ENCODE data around the gene LRGUK. TPM values are rescaled to one million over a fixed set of nuclear protein-coding genes. Genes with fewer than 3 reads are reported as not detected.

LRGUK gene
- total RNA-seq, 4 donors from 2014 or later, result 0.07 to 1.0 (median 0.63) TPM

DNA sequence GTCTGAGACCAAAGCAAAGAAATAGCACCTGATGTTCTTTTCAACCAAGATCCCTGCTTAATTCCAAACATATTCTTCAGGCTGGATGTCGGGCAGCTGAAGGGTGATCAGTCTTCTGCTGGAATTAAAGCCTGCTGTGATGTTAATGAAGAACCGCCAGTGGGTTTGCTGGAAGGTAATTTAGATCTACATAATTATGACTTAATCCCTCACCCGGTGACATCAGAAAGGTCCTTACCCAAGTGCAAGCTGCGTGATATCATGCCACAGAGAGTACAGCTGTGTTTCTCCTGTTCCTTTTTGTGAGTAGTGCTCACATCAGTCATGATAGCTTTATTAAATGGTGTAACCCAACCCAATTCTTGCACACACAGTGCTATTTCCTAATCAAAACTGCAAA, 29.1 kb upstream of the LRGUK start:
- H3K36me3 ChIP-seq, result no peaks in the 10 kb centered on the region
- H3K27me3 ChIP-seq, result no peaks in the 10 kb centered on the region
- no peaks in the 10 kb centered on the region for H3K9me3 ChIP-seq
- ATAC-seq, result no peak
- H3K4me3 ChIP-seq, result no peak overlapping the region
- no peak overlapping the region for H3K27ac ChIP-seq
- no peak for TF ChIP-seq POLR2AphosphoS5 (IDR thresholded peaks at IDR 0.05)
- no peak for TF ChIP-seq EP300 (IDR thresholded peaks at IDR 0.05)
- TF ChIP-seq, protein P1, sequence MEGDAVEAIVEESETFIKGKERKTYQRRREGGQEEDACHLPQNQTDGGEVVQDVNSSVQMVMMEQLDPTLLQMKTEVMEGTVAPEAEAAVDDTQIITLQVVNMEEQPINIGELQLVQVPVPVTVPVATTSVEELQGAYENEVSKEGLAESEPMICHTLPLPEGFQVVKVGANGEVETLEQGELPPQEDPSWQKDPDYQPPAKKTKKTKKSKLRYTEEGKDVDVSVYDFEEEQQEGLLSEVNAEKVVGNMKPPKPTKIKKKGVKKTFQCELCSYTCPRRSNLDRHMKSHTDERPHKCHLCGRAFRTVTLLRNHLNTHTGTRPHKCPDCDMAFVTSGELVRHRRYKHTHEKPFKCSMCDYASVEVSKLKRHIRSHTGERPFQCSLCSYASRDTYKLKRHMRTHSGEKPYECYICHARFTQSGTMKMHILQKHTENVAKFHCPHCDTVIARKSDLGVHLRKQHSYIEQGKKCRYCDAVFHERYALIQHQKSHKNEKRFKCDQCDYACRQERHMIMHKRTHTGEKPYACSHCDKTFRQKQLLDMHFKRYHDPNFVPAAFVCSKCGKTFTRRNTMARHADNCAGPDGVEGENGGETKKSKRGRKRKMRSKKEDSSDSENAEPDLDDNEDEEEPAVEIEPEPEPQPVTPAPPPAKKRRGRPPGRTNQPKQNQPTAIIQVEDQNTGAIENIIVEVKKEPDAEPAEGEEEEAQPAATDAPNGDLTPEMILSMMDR (IDR thresholded peaks at IDR 0.05), result no peak
- no peak for TF ChIP-seq POLR2A (IDR thresholded peaks at IDR 0.05)
- no peaks in the 10 kb centered on the region for H3K4me1 ChIP-seq
- 63 to 70% methylated on average over 3 to 4 of the region's 4 CpGs for WGBS, 2 donors (ENCODE audit: low coverage in 1 of 2)

DNA sequence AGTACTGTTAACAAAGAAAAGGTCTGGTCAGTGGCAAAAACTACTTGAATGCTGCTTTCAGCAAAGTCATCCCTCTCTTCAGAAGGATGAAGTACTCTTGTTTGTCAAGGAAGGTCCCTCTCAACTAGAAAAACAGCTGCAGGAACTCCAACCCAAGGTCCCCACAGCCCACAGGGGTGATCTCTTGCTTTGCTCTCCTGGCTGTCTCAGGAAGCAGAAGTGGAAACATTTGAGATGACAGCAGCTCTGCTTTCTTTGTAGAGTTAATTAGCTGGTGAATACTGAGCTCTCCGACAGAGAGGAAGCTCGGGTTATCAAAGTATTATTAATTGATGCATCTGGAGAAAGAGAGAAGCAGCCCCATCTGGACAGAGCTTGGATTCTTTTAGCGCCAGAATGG, 25.4 kb upstream of the LRGUK start:
- Histone ChIP-seq H3K27ac (no peak overlapping the region), H3K27me3 (no peaks in the 10 kb centered on the region), H3K4me1 (no peaks in the 10 kb centered on the region), H3K4me3 (no peak overlapping the region), H3K9me3 (no peaks in the 10 kb centered on the region), H3K36me3 (no peaks in the 10 kb centered on the region)
- TF ChIP-seq POLR2A (IDR thresholded peaks at IDR 0.05) (no peak), POLR2AphosphoS5 (IDR thresholded peaks at IDR 0.05) (no peak), EP300 (IDR thresholded peaks at IDR 0.05) (no peak)
- TF ChIP-seq, protein P1 (IDR thresholded peaks at IDR 0.05), result no peak
- 20% methylated on average over 1 of the region's 3 CpGs; no CpG with 5 or more reads in 1 of the 2 donors for WGBS, 2 donors (ENCODE audit: low coverage in 1 of 2)
- no peak for ATAC-seq

DNA sequence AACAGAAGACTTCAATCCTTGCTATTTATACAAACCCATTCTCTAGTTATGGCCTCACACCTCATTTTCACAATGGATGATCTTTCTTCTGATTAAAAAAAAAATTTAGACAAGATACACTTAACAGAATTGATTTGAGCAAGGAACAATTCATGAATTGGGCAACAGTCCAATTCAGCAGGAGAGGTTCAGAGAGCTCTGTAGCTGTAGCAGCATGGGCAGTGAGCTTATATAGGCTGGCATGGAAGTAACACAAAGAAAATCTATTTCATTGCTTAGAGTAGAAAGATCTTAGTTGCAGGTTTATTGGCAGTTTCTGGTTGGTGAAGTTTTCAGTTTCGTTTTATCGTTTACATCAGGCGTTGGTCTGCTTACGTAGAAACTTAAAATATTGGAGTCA, 23.0 kb upstream of the LRGUK start:
- Histone ChIP-seq H3K4me1 (no peaks in the 10 kb centered on the region), H3K27me3 (no peaks in the 10 kb centered on the region), H3K9me3 (no peaks in the 10 kb centered on the region), H3K27ac (no peak overlapping the region), H3K4me3 (no peak overlapping the region), H3K36me3 (no peaks in the 10 kb centered on the region)
- no peak for ATAC-seq
- WGBS, 2 donors (ENCODE audit: low coverage in 1 of 2), result 80 to 90% methylated on average over 1 to 4 of the region's 4 CpGs
- no peak for TF ChIP-seq POLR2A (IDR thresholded peaks at IDR 0.05)
- no peak for TF ChIP-seq EP300 (IDR thresholded peaks at IDR 0.05)
- no peak for TF ChIP-seq POLR2AphosphoS5 (IDR thresholded peaks at IDR 0.05)
- TF ChIP-seq, protein P1 (IDR thresholded peaks at IDR 0.05), result no peak

DNA sequence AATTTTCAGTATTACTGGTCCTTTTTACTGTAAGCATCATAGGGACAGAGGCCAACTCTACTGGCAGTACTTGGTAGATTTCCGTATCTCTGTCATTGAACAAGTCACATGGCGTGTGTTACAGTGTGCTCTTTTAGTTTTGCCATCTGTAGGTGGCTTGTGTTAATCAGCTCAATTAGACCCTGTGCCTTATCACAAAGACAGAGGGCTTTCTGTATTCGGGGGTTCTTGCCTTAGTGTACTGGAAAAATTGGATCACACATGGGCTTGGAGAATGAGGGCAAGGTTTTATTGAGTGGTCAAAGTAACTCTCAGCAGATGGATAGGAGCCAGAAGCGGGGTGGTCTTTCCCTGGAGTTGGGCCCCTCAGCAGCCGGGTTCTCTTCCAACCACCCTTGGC, 21.3 kb upstream of the LRGUK start:
- no peaks in the 10 kb centered on the region for H3K36me3 ChIP-seq
- H3K4me3 ChIP-seq, result no peak overlapping the region
- ATAC-seq, result no peak
- H3K27me3 ChIP-seq, result no peaks in the 10 kb centered on the region
- H3K9me3 ChIP-seq, result no peaks in the 10 kb centered on the region
- H3K27ac ChIP-seq, result no peak overlapping the region
- TF ChIP-seq POLR2AphosphoS5 (IDR thresholded peaks at IDR 0.05), result no peak
- TF ChIP-seq EP300 (IDR thresholded peaks at IDR 0.05), result no peak
- TF ChIP-seq POLR2A (IDR thresholded peaks at IDR 0.05), result no peak
- TF ChIP-seq, protein P1 (IDR thresholded peaks at IDR 0.05), result no peak
- H3K4me1 ChIP-seq, result no peaks in the 10 kb centered on the region
- WGBS, 2 donors (ENCODE audit: low coverage in 1 of 2), result 83% methylated on average over 1 of the region's 5 CpGs; no CpG with 5 or more reads in 1 of the 2 donors

DNA sequence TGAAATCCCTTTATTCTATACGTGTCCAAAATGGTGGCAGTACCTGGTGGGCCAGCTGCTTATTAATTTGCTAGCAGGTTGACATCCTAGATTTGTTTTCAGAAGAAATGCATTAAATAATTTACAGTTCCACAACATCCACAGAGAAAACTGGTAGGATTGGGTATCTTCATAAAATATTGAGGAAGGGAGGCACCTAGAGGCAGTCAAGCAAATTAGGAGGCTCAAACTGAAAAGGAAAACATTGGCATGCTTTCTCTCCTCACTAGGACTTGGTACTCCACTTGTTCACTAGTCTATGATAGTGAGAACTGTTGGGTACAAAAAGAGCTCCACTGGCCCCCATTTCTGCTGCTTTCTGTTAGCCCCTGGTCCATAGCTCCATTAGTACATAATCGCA, 18.3 kb upstream of the LRGUK start:
- H3K27ac ChIP-seq, result no peak overlapping the region
- TF ChIP-seq EP300 (IDR thresholded peaks at IDR 0.05) (no peak), POLR2AphosphoS5 (IDR thresholded peaks at IDR 0.05) (no peak), POLR2A (IDR thresholded peaks at IDR 0.05) (no peak)
- TF ChIP-seq, protein P1 (IDR thresholded peaks at IDR 0.05), result no peak
- no peaks in the 10 kb centered on the region for H3K36me3 ChIP-seq
- no peak for ATAC-seq
- H3K4me1 ChIP-seq, result no peaks in the 10 kb centered on the region
- no peaks in the 10 kb centered on the region for H3K27me3 ChIP-seq
- H3K4me3 ChIP-seq, result no peak overlapping the region
- WGBS, 2 donors (ENCODE audit: low coverage in 1 of 2), result 40 to 75% methylated on average over 1 of the region's 2 CpGs
- H3K9me3 ChIP-seq, result no peaks in the 10 kb centered on the region
